HepG2 (cell line): ENCODE measurements around the gene DDX54. TPM values are rescaled to one million over a fixed set of nuclear protein-coding genes. Genes with fewer than 3 reads are reported as not detected.
A peak's percentile ranks its signal among the peaks of the same experiment; 100 is the strongest.

Experiments used
- ATAC-seq: fragments of 200-7000 bp; cut with Tn5 transposase; 3 replicates; pipeline ENCODE4 v1.9.1; 2020; ENCODE audit warnings: mild to moderate bottlenecking, moderate library complexity
- BruUV-seq: library from RNA; stranded (reverse); fragments of 400-500 nt; replicated peaks from 2 replicates; lab custom pipeline; 2021; lab: Mats Ljungman, UMichigan
- CTCF ChIA-PET: fragments of 300-600 bp; formaldehyde crosslinking; extraction: SDS; loops from one replicate; lab custom pipeline; 2021; ENCODE audit warnings: low total read pairs, inconsistent platforms, low intra/inter-chr PET ratio; lab: Yijun Ruan, JAX
- POLR2A ChIA-PET: fragments of 350-600 bp; sonication (Branson Sonifier 250); formaldehyde crosslinking; loops from one replicate; lab custom pipeline; 2020; ENCODE audit warnings: antibody characterized with exemption, inconsistent platforms; lab: Yijun Ruan, JAX
- DNase-seq: peaks from one replicate; pipeline ENCODE4 v3.0.0-alpha.2; 2015; ENCODE audit warnings: low spot score
- FAIRE-seq: peaks from 3 replicates; lab custom pipeline; 2011; peaks lifted over from hg19 to GRCh38; lab: Jason Lieb, UNC
- H2AFZ ChIP-seq: one replicate; pipeline ENCODE4 v1.6.1; 2011; ENCODE audit warnings: low read length, inconsistent platforms
- H3K27ac ChIP-seq: fragments of 300-600 bp; 3 replicates; pipeline ENCODE4 v1.8.0; 2011; ENCODE audit warnings: mixed run types, mild to moderate bottlenecking, mixed read lengths, low read length, inconsistent platforms; ENCODE audit not compliant: insufficient read depth; ENCODE audit errors: extremely low read length
- H3K27me3 ChIP-seq, 2 experiments: fragments of 200-600 bp in 1 of 2; 2 replicates in 1 of 2; 3 replicates in 1 of 2; pipeline versions ENCODE4 v1.6.0 to v1.8.0; 2011; ENCODE audit warnings: low read length in 2 of 2, mild to moderate bottlenecking in 2 of 2, moderate library complexity in 2 of 2, inconsistent platforms in 1 of 2; ENCODE audit not compliant: insufficient read depth in 2 of 2, control insufficient read depth in 1 of 2
- H3K36me3 ChIP-seq, 2 experiments: fragments of 200-600 bp in 1 of 2; replicated peaks in 1 of 2; 2 replicates in 1 of 2; 3 replicates in 1 of 2; pipeline versions ENCODE4 v1.5.1 to v1.8.0; 2011; ENCODE audit warnings: low read length in 2 of 2, inconsistent platforms in 1 of 2; ENCODE audit not compliant: insufficient read depth in 2 of 2, control insufficient read depth in 1 of 2
- H3K4me1 ChIP-seq: 2 replicates; pipeline ENCODE4 v1.5.1; 2012; ENCODE audit warnings: low read length, inconsistent platforms; ENCODE audit not compliant: insufficient read depth
- H3K4me2 ChIP-seq: 2 replicates; pipeline ENCODE4 v1.6.0; 2011; ENCODE audit warnings: low read depth, low read length, inconsistent platforms
- H3K4me3 ChIP-seq, 3 experiments: fragments of 200-600 bp in 1 of 3; sonication (generic), shearing (Covaris generic) in 1 of 3; replicated peaks in 1 of 3; 2 replicates each; pipeline ENCODE4 v1.5.1; 2011 to 2016; ENCODE audit warnings: low read length in 3 of 3, inconsistent platforms in 2 of 3, low read depth in 2 of 3, mild to moderate bottlenecking in 2 of 3, control low read depth in 1 of 3, mixed read lengths in 1 of 3; ENCODE audit not compliant: insufficient read depth in 1 of 3
- H3K79me2 ChIP-seq: one replicate; pipeline ENCODE4 v1.6.1; 2011; ENCODE audit warnings: low read length, inconsistent platforms; ENCODE audit not compliant: insufficient read depth
- H3K9ac ChIP-seq: 2 replicates; pipeline ENCODE4 v1.6.0; 2011; ENCODE audit warnings: mild to moderate bottlenecking, low read depth, low read length, inconsistent platforms; ENCODE audit not compliant: insufficient read depth
- H3K9me3 ChIP-seq: 2 replicates; pipeline ENCODE4 v1.5.1; 2012; ENCODE audit warnings: mild to moderate bottlenecking, low read length
- H4K20me1 ChIP-seq: 2 replicates; pipeline ENCODE4 v1.6.0; 2011; ENCODE audit warnings: inconsistent platforms, mild to moderate bottlenecking, low read length, moderate library complexity; ENCODE audit not compliant: insufficient read depth
- ARID4A ChIP-seq: sonication (generic); formaldehyde crosslinking; IDR thresholded peaks from 2 replicates; pipeline ENCODE4 v1.5.0; 2020; ENCODE audit warnings: mild to moderate bottlenecking, missing genetic modification reagents, borderline replicate concordance
- GATAD2A ChIP-seq: IDR thresholded peaks from 2 replicates; pipeline ENCODE4 v1.6.1; 2016
- PHF8 ChIP-seq: sonication (generic); formaldehyde crosslinking; IDR thresholded peaks from 2 replicates; pipeline ENCODE4 v1.5.0; 2020; ENCODE audit warnings: missing genetic modification reagents
- PTBP1 ChIP-seq: fragments of 200-400 bp; formaldehyde crosslinking; IDR thresholded peaks from 2 replicates; pipeline ENCODE4 v1.6.1; 2018; ENCODE audit warnings: low read length, low read depth; ENCODE audit not compliant: poor library complexity, severe bottlenecking
- SALL1 ChIP-seq: sonication (generic); formaldehyde crosslinking; IDR thresholded peaks from 2 replicates; pipeline ENCODE4 v1.8.0; 2022; ENCODE audit warnings: mild to moderate bottlenecking, missing genetic modification reagents
- ZBTB7B ChIP-seq: sonication (generic); formaldehyde crosslinking; IDR thresholded peaks from 2 replicates; pipeline ENCODE4 v1.4.0; 2020; ENCODE audit warnings: missing genetic modification reagents
- ZNF160 ChIP-seq: sonication (generic); formaldehyde crosslinking; IDR thresholded peaks from 2 replicates; pipeline ENCODE4 v1.8.0; 2022; ENCODE audit warnings: mild to moderate bottlenecking, inconsistent platforms, missing genetic modification reagents
- ZNF512 ChIP-seq: sonication (generic); formaldehyde crosslinking; IDR thresholded peaks from 2 replicates; pipeline ENCODE4 v1.4.0; 2020; ENCODE audit warnings: mild to moderate bottlenecking, missing genetic modification reagents
- ZNF761 ChIP-seq: sonication (generic); formaldehyde crosslinking; conservative IDR thresholded peaks from 2 replicates; pipeline ENCODE4 v1.4.0; 2020; ENCODE audit warnings: mild to moderate bottlenecking, missing genetic modification reagents
- ZZZ3 ChIP-seq: sonication (generic); formaldehyde crosslinking; IDR thresholded peaks from 2 replicates; pipeline ENCODE4 v1.4.0; 2020; ENCODE audit warnings: missing genetic modification reagents, mild to moderate bottlenecking, borderline replicate concordance
- WGBS: methylation state at CpG from one replicate; pipeline ENCODE4 v1.1.6; 2017; ENCODE audit warnings: low lambda C conversion rate; 5-methylcytosine and 5-hydroxymethylcytosine counted together
- in situ Hi-C: cut with HindIII; loops from 2 replicates; pipeline ENCODE4 v1.10.0; 2017; ENCODE audit warnings: low pct_unique_long_range_greater_than_20kb; ENCODE audit not compliant: extremely low pct_ligation_motif_present
- intact Hi-C: fragments of 100-400 bp; cut with micrococcal nuclease; formaldehyde crosslinking; loops from one replicate; pipeline ENCODE4 v1.10.0; 2022; ENCODE audit not compliant: unreplicated experiment
- polyA plus RNA-seq, 8 experiments: library from polyadenylated mRNA; depleted of rRNA in 3 of 8; stranded (reverse) in 7 of 8; unstranded in 1 of 8; fragments of >200 nt; fragmentation: Illumina TruSeq in 4 of 8; extraction: Trizol in 4 of 8; gene quantifications; 2 replicates each; pipeline versions ENCODE4 v1.2.1 to v1.2.3, GENCODE V29; 2011 to 2016; ENCODE audit warnings: low read depth in 4 of 8, missing spikeins in 1 of 8, mixed read lengths in 1 of 8; ENCODE audit not compliant: insufficient read depth in 1 of 8
- total RNA-seq, 5 experiments: library from RNA; depleted of rRNA; stranded (reverse); fragments of >200 nt; fragmentation: Illumina TruSeq; extraction: Trizol; gene quantifications; 2 replicates each; pipeline ENCODE4 v1.2.3, GENCODE V29; 2016; ENCODE audit warnings: low read depth in 1 of 5
- TF ChIP-seq, protein P1 (sequence below): IDR thresholded peaks from 2 replicates; pipeline ENCODE4 v1.6.1; 2016; ENCODE audit warnings: missing compliant biosample characterization, missing genetic modification reagents, borderline replicate concordance
- TF ChIP-seq, protein P2 (sequence below): IDR thresholded peaks from 2 replicates; pipeline ENCODE4 v1.6.1; 2012; ENCODE audit warnings: low read depth, low read length, improper control_type of control experiment

Gene DDX54
- total and polyA plus RNA-seq, 2 of the 13 experiments (the other 11 are each of a cell fraction or from before 2014, with no cell fraction given) = 59.7 to 61.1 TPM

GRCh38 chr12:113189361-113189760 lies 4.1 kb upstream of the DDX54 start (continued):
- TF ChIP-seq ZNF761 = no peak

DNA sequence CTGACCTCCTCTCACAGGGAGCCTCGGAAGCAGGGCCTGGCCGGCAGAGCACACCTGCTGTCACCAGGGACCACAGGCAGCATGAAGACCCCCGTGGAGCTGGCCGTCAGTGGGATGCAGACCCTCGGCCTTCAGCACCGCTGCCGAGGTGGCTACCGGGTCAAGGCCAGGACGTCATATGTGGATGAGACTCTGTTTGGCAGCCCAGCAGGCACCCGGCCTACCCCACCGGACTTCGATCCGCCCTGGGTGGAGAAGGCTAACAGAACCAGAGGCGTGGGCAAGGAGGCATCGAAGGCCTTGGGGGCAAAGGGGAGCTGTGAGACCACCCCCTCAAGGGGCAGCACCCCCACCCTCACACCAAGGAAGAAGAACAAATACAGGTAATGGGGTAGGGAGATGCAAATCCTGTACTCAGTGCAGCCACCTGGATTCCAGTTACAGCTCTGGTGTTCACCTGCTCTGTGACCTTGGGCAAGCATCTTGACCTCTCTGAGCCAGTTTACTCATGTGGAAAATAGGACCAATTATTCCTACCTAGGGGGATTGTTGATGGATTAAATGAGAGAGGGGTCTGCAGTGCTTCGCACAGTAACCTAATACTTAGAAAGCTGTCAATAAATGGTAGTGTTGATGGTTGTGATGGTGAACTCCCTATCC lies 1.5 kb upstream of the DDX54 start:
- no peaks in the 10 kb centered on the region for H3K9me3 ChIP-seq
- CTCF ChIA-PET = no interaction called here
- peaks cover 34% of the 10 kb centered on the region for H3K4me1 ChIP-seq
- H2AFZ ChIP-seq = no peak overlapping the region
- WGBS = 15% methylated on average over 8 of the region's 16 CpGs
- H4K20me1 ChIP-seq = no peaks in the 10 kb centered on the region; the same call in 1 of the 2 replicates
- H3K79me2 ChIP-seq = peaks cover 50% of the 10 kb centered on the region
- no peak; the same call in 2 of the 3 replicates for ATAC-seq
- peak overlapping the region; percentile 70 to 96 (median 86); a peak in 5 of 6 replicates for H3K4me3 ChIP-seq
- peak overlapping the region; percentile 80 for H3K4me2 ChIP-seq
- H3K27ac ChIP-seq = peak overlapping the region; percentile 93
- no peaks in the 10 kb centered on the region for H3K27me3 ChIP-seq
- H3K36me3 ChIP-seq = peaks cover 10 to 20% of the 10 kb centered on the region in 2 experiments; a peak in 4 of 5 replicates
- POLR2A ChIA-PET = interaction anchor here (1.2 to 2.2 kb wide), 3 partner anchors 19 to 60 kb away, joined by 4 to 14 read pairs (median 13); no protein-coding TSS in a partner anchor
- no peak for FAIRE-seq
- H3K9ac ChIP-seq = peak overlapping the region; percentile 98
- BruUV-seq = no TSS peak
- in situ Hi-C loops = no loop called here
- DNase-seq = no peak
- intact Hi-C loops = no loop called here
- TF ChIP-seq PHF8 (CRISPR knock-in tag) (peak; percentile 34), GATAD2A (peak; percentile 24; the same call in 1 of the 2 replicates), ZNF512 (CRISPR knock-in tag) (no peak), SALL1 (0 out of 2 replicates have a peak, but pooled peaks have one; percentile 12), ZBTB7B (CRISPR knock-in tag) (peak; percentile 41; the same call in 1 of the 2 replicates), ZZZ3 (0 out of 2 replicates have a peak, but pooled peaks have one; percentile 35), ZNF160 (CRISPR knock-in tag) (no peak), ARID4A (CRISPR knock-in tag) (no peak), PTBP1 (no peak)
- TF ChIP-seq, protein P1, sequence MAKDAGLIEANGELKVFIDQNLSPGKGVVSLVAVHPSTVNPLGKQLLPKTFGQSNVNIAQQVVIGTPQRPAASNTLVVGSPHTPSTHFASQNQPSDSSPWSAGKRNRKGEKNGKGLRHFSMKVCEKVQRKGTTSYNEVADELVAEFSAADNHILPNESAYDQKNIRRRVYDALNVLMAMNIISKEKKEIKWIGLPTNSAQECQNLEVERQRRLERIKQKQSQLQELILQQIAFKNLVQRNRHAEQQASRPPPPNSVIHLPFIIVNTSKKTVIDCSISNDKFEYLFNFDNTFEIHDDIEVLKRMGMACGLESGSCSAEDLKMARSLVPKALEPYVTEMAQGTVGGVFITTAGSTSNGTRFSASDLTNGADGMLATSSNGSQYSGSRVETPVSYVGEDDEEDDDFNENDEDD = 0 out of 2 replicates have a peak, but pooled peaks have one; percentile 16
- TF ChIP-seq, protein P2, sequence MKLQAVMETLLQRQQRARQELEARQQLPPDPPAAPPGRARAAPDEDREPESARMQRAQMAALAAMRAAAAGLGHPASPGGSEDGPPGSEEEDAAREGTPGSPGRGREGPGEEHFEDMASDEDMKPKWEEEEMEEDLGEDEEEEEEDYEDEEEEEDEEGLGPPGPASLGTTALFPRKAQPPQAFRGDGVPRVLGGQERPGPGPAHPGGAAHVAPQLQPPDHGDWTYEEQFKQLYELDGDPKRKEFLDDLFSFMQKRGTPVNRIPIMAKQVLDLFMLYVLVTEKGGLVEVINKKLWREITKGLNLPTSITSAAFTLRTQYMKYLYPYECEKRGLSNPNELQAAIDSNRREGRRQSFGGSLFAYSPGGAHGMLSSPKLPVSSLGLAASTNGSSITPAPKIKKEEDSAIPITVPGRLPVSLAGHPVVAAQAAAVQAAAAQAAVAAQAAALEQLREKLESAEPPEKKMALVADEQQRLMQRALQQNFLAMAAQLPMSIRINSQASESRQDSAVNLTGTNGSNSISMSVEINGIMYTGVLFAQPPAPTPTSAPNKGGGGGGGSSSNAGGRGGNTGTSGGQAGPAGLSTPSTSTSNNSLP = no peak
